ENCODE measurements around the gene KIF13A.

Gene KIF13A

DNA sequence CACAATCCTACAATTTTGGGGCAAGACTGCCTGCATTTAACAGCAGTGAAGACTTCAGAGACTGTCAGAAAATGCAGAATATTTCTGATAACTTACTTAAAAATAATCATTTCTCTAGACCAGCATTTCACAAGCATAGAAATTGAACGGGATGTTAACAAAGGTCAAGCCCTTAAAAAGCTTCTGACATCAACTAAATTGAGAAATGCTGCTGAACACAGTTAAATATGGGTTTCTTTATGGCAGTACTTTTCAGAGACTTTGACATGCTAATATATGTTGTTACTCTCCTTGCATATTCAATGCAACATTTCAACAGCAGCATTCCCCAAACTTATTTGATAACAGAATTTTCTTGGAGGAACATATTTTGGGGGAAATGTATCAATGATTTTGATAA, 84.5 kb downstream of the KIF13A start:
- H3K27ac ChIP-seq (replicated peaks) = no peak overlapping the region

DNA sequence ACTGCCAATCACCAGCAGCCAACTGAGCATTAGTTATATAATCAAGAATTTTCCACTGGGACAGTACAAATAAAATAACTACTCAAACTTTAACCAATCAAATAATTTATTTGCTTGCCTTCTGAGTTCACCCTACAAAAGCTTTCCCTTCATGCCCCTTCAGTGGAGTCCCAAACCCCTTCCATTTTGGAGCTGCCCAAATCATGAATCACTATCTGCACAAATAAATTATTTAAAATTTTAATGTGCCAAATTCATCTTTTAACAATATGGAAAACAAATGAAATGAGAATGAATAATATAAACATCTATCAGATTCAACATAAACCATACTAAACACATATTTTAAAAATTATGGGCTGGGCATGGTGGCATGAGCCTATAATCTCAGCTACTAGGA, 85.9 kb downstream of the KIF13A start:
- Histone ChIP-seq H3K27me3 (ENCODE audit: insufficient read depth, poor library complexity, severe bottlenecking) (no peaks in the 10 kb centered on the region), H3K4me3 (replicated peaks; ENCODE audit: insufficient read depth, low read length) (no peak overlapping the region), H3K27ac (replicated peaks) (no peak overlapping the region)
- no peak for DNase-seq (ENCODE audit: low read depth in 1 of 2, low spot score in 1 of 2)
- no peak for TF ChIP-seq GABPA (IDR thresholded peaks at IDR 0.05; ENCODE audit: low read depth)
- TF ChIP-seq POLR2AphosphoS5 (IDR thresholded peaks at IDR 0.05; ENCODE audit: low read depth) = no peak
- TF ChIP-seq, protein P1, sequence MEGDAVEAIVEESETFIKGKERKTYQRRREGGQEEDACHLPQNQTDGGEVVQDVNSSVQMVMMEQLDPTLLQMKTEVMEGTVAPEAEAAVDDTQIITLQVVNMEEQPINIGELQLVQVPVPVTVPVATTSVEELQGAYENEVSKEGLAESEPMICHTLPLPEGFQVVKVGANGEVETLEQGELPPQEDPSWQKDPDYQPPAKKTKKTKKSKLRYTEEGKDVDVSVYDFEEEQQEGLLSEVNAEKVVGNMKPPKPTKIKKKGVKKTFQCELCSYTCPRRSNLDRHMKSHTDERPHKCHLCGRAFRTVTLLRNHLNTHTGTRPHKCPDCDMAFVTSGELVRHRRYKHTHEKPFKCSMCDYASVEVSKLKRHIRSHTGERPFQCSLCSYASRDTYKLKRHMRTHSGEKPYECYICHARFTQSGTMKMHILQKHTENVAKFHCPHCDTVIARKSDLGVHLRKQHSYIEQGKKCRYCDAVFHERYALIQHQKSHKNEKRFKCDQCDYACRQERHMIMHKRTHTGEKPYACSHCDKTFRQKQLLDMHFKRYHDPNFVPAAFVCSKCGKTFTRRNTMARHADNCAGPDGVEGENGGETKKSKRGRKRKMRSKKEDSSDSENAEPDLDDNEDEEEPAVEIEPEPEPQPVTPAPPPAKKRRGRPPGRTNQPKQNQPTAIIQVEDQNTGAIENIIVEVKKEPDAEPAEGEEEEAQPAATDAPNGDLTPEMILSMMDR (IDR thresholded peaks at IDR 0.05; ENCODE audit: insufficient read depth, low read length) = no peak
- TF ChIP-seq, protein P2, sequence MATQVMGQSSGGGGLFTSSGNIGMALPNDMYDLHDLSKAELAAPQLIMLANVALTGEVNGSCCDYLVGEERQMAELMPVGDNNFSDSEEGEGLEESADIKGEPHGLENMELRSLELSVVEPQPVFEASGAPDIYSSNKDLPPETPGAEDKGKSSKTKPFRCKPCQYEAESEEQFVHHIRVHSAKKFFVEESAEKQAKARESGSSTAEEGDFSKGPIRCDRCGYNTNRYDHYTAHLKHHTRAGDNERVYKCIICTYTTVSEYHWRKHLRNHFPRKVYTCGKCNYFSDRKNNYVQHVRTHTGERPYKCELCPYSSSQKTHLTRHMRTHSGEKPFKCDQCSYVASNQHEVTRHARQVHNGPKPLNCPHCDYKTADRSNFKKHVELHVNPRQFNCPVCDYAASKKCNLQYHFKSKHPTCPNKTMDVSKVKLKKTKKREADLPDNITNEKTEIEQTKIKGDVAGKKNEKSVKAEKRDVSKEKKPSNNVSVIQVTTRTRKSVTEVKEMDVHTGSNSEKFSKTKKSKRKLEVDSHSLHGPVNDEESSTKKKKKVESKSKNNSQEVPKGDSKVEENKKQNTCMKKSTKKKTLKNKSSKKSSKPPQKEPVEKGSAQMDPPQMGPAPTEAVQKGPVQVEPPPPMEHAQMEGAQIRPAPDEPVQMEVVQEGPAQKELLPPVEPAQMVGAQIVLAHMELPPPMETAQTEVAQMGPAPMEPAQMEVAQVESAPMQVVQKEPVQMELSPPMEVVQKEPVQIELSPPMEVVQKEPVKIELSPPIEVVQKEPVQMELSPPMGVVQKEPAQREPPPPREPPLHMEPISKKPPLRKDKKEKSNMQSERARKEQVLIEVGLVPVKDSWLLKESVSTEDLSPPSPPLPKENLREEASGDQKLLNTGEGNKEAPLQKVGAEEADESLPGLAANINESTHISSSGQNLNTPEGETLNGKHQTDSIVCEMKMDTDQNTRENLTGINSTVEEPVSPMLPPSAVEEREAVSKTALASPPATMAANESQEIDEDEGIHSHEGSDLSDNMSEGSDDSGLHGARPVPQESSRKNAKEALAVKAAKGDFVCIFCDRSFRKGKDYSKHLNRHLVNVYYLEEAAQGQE (IDR thresholded peaks at IDR 0.05; ENCODE audit: insufficient replicate concordance, low read depth) = no peak
- TF ChIP-seq SPI1 (IDR thresholded peaks at IDR 0.05; ENCODE audit: borderline replicate concordance, low read depth) = no peak

More for the DNA sequence above, 84.5 kb downstream of the KIF13A start:
- TF ChIP-seq SPI1 (IDR thresholded peaks at IDR 0.05; ENCODE audit: borderline replicate concordance, low read depth) = no peak
- TF ChIP-seq POLR2AphosphoS5 (IDR thresholded peaks at IDR 0.05; ENCODE audit: low read depth) = no peak
- TF ChIP-seq, protein P2 (IDR thresholded peaks at IDR 0.05; ENCODE audit: insufficient replicate concordance, low read depth) = no peak
- TF ChIP-seq, protein P1 (IDR thresholded peaks at IDR 0.05; ENCODE audit: insufficient read depth, low read length) = no peak
- TF ChIP-seq GABPA (IDR thresholded peaks at IDR 0.05; ENCODE audit: low read depth) = no peak
- no peak overlapping the region for H3K4me3 ChIP-seq (replicated peaks; ENCODE audit: insufficient read depth, low read length)
- no peaks in the 10 kb centered on the region for H3K27me3 ChIP-seq (ENCODE audit: insufficient read depth, poor library complexity, severe bottlenecking)
- DNase-seq (ENCODE audit: low read depth in 1 of 2, low spot score in 1 of 2) = no peak

DNA sequence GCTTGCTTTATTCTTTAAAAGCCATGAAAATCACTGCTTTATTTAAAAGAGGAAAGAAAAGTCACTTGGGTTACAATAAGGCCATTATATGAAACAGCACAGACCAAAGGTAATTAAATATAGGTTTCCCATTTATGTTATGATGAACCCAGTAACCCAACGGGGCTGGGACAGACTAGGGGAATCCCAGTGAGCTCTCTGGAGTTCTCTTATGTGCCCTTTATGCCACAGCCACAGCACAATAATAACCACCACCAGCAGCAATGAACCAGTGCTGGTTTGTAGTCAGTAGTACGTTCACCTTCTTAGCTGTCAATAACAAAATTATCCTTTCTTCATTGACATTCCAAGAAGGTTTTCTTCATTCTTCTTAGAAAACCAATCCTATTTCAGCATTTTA, 87.4 kb downstream of the KIF13A start:
- Histone ChIP-seq H3K4me3 (replicated peaks; ENCODE audit: insufficient read depth, low read length) (no peak overlapping the region), H3K27ac (replicated peaks) (no peak overlapping the region), H3K27me3 (ENCODE audit: insufficient read depth, poor library complexity, severe bottlenecking) (no peaks in the 10 kb centered on the region)
- no peak for DNase-seq (ENCODE audit: low read depth in 1 of 2, low spot score in 1 of 2)
- TF ChIP-seq, protein P2 (IDR thresholded peaks at IDR 0.05; ENCODE audit: insufficient replicate concordance, low read depth) = no peak
- TF ChIP-seq, protein P1 (IDR thresholded peaks at IDR 0.05; ENCODE audit: insufficient read depth, low read length) = no peak
- TF ChIP-seq SPI1 (IDR thresholded peaks at IDR 0.05; ENCODE audit: borderline replicate concordance, low read depth) (no peak), GABPA (IDR thresholded peaks at IDR 0.05; ENCODE audit: low read depth) (no peak), POLR2AphosphoS5 (IDR thresholded peaks at IDR 0.05; ENCODE audit: low read depth) (no peak)

All from HL-60 (cell line).